SU-DHL-6 (cell line): Measurements from ENCODE around the gene LYZL2.

Experiments
- CTCF ChIP-seq: fragments of 200-600 bp; sonication (generic); IDR thresholded peaks from one replicate; pipeline ENCODE4 v1.5.1; 2017; ENCODE audit warnings: antibody characterized with exemption, mild to moderate bottlenecking, low read length, moderate library complexity; ENCODE audit not compliant: insufficient read depth, poor library complexity, severe bottlenecking
- EZH2phosphoT487 ChIP-seq: fragments of 200-600 bp; sonication (generic), shearing (Covaris generic); conservative IDR thresholded peaks from 2 replicates; pipeline ENCODE4 v1.6.1; 2018; ENCODE audit warnings: mild to moderate bottlenecking, antibody characterized with exemption, low read length, moderate library complexity, mixed read lengths

GRCh38 chr10:30579574-30579973 lies 50.0 kb downstream of the LYZL2 start:
- TF ChIP-seq CTCF (no peak), EZH2phosphoT487 (no peak)
